SK-MEL-5 (cell line): Measurements from ENCODE around the gene PPAN. TPM values are rescaled to one million over a fixed set of nuclear protein-coding genes. Genes with fewer than 3 reads are reported as not detected.

Experiments used
- DNase-seq: peaks from one replicate; pipeline ENCODE4 v3.0.0-alpha.2; 2016; ENCODE audit warnings: low read depth, low spot score
- in situ Hi-C: cut with HindIII; loops from 2 replicates; pipeline ENCODE4 v1.10.0; 2016; ENCODE audit warnings: low sequenced_read_pairs, high pct_unique_total_duplicates, low pct_unique_long_range_greater_than_20kb
- total RNA-seq: library from RNA; depleted of rRNA; stranded (reverse); fragments of >200 nt; shearing (Covaris generic); gene quantifications from 2 replicates; pipeline ENCODE4 v1.2.3, GENCODE V29; 2014

The PPAN gene
- total RNA-seq, 1 experiment from 2014 or later = 34.0 TPM

- no peak for DNase-seq
- in situ Hi-C loops = no loop called here
Observed at GRCh38 chr19:10126213-10126639, 20.1 kb downstream of the PPAN start.

- in situ Hi-C loops = no loop called here
- DNase-seq = peak; percentile 30
Observed at GRCh38 chr19:10132905-10133304, 26.7 kb downstream of the PPAN start.

- no peak for DNase-seq
- in situ Hi-C loops = no loop called here
Observed at GRCh38 chr19:10133596-10133995, 27.4 kb downstream of the PPAN start.

GRCh38 chr19:10134040-10134439 lies 27.9 kb downstream of the PPAN start:
- in situ Hi-C loops = no loop called here

GRCh38 chr19:10135551-10136334 lies 29.6 kb downstream of the PPAN start:
- no peak for DNase-seq
- in situ Hi-C loops = no loop called here

More at GRCh38 chr19:10134040-10134439, 27.9 kb downstream of the PPAN start:
- DNase-seq = no peak

GRCh38 chr19:10136936-10137335 lies 30.8 kb downstream of the PPAN start:
- in situ Hi-C loops = no loop called here

GRCh38 chr19:10137751-10138682 lies 31.9 kb downstream of the PPAN start:
- no peak for DNase-seq
- in situ Hi-C loops = no loop called here

More at GRCh38 chr19:10136936-10137335, 30.8 kb downstream of the PPAN start:
- no peak for DNase-seq

- in situ Hi-C loops = no loop called here
Observed at GRCh38 chr19:10138879-10139795, 33.0 kb downstream of the PPAN start.

GRCh38 chr19:10139952-10140351 lies 33.8 kb downstream of the PPAN start:
- in situ Hi-C loops = no loop called here

More at GRCh38 chr19:10138879-10139795, 33.0 kb downstream of the PPAN start:
- DNase-seq = no peak

GRCh38 chr19:10141479-10141878 lies 35.3 kb downstream of the PPAN start:
- DNase-seq = no peak
- in situ Hi-C loops = no loop called here

More at GRCh38 chr19:10139952-10140351, 33.8 kb downstream of the PPAN start:
- no peak for DNase-seq

GRCh38 chr19:10141973-10142372 lies 35.8 kb downstream of the PPAN start:
- no peak for DNase-seq
- in situ Hi-C loops = no loop called here

GRCh38 chr19:10142701-10143375 lies 36.7 kb downstream of the PPAN start:
- in situ Hi-C loops = no loop called here

GRCh38 chr19:10143681-10144080 lies 37.5 kb downstream of the PPAN start:
- in situ Hi-C loops = no loop called here
- DNase-seq = no peak

More at GRCh38 chr19:10142701-10143375, 36.7 kb downstream of the PPAN start:
- DNase-seq = no peak

GRCh38 chr19:10144361-10144760 lies 38.2 kb downstream of the PPAN start:
- in situ Hi-C loops = no loop called here
- DNase-seq = no peak

GRCh38 chr19:10145031-10145430 lies 38.9 kb downstream of the PPAN start:
- in situ Hi-C loops = no loop called here
- DNase-seq = no peak

GRCh38 chr19:10146142-10146541 lies 40.0 kb downstream of the PPAN start:
- DNase-seq = no peak
- in situ Hi-C loops = no loop called here

- in situ Hi-C loops = no loop called here
- DNase-seq = no peak
Observed at GRCh38 chr19:10149427-10149826, 43.3 kb downstream of the PPAN start.
